ENCODE data around the gene ZNF548. TPM values are rescaled to one million over a fixed set of nuclear protein-coding genes. Genes with fewer than 3 reads are reported as not detected.

Gene ZNF548
- total RNA-seq, 2 experiments from 2014 or later, result 11.9 to 13.3 TPM

DNA sequence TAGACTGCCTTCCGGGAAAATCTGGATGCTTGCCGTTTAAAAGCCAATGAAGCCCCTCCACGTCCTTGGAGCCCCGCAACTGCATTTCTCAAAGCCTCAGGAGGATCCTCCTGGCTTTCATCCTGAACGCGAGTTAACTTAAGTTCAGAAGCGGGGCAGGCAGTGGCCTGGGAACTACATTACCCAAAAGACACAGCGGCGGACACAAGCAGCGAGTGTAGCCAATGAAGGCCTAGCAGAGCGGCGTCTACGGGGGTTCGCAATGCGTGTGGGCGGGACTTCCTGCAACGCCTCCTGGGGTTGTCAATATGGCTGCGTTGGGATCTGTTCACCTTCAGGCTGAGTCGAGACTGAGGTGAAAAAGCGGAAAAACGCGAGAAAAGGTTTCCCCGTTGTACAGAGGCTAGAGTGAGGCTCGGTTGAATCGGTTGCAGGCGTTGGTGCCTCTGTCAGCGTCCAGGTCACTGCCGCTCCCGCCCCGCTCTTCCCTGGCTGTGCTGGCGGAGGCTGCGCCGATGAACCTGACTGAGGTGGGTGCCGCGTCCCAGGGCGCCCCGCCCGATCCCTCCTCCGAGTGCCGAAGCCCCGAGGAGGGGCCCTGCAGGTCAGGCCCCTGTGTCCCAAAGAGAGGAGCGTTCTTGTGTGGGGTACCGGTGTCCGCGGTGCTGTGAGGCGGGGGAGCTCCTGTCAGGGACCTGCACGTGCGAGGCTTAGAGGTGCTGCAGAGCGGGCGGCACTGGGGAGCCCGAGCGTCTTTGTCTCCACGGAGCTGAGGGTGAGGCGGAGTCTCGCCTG lies 21.4 kb downstream of the ZNF548 start, which contains the start of gene ZNF17:
ZNF17 (plus strand) TSS at position 285 of the 795 bp plus-strand sequence. CDS start 2,455 bp downstream, outside the sequence.
- peak; percentile 96 for DNase-seq
- CTCF ChIA-PET, result no interaction called here
- Mint-ChIP-seq H3K27ac (peak within 1 kb of the TSS; percentile 56), H3K4me3 (peak within 1 kb of the TSS; percentile 92), H3K36me3 (ENCODE audit: low read depth) (peaks cover 38% of the 10 kb centered on the region), H3K9me3 (peaks cover 13% of the 10 kb centered on the region), H3K27me3 (ENCODE audit: low read depth) (no peaks in the 10 kb centered on the region), H3K4me1 (ENCODE audit: low read depth) (peaks cover 19% of the 10 kb centered on the region)
- intact Hi-C loops (cut with micrococcal nuclease), result loop anchor here (1.0 to 5.0 kb wide), 10 partner anchors 22 to 866 kb away; partner anchors contain the start of genes TRAPPC2B, ZNF211, ZNF547 and ZNF548

- peaks cover 69% of the 10 kb centered on the region for H3K9me3 Mint-ChIP-seq
- CTCF ChIA-PET, result interaction anchor here (1.1 kb wide), 1 partner anchor 12 kb away, joined by 3 read pairs; no protein-coding TSS in a partner anchor
Observed at GRCh38 chr19:57419439-57419838, 29.8 kb downstream of the ZNF548 start.

GRCh38 chr19:57421037-57421436 lies 31.4 kb downstream of the ZNF548 start:
- Mint-ChIP-seq H3K27me3 (ENCODE audit: low read depth) (no peaks in the 10 kb centered on the region), H3K36me3 (ENCODE audit: low read depth) (peaks cover 66% of the 10 kb centered on the region), H3K27ac (no peak overlapping the region), H3K4me3 (no peak overlapping the region), H3K9me3 (peaks cover 65% of the 10 kb centered on the region), H3K4me1 (ENCODE audit: low read depth) (no peaks in the 10 kb centered on the region)
- no peak for DNase-seq
- intact Hi-C loops (cut with micrococcal nuclease), result no loop called here
- CTCF ChIA-PET, result no interaction called here

More at GRCh38 chr19:57419439-57419838, 29.8 kb downstream of the ZNF548 start:
- no peak overlapping the region for H3K27ac Mint-ChIP-seq
- no peaks in the 10 kb centered on the region for H3K4me1 Mint-ChIP-seq (ENCODE audit: low read depth)
- DNase-seq, result no peak
- intact Hi-C loops (cut with micrococcal nuclease), result no loop called here
- peaks cover 79% of the 10 kb centered on the region for H3K36me3 Mint-ChIP-seq (ENCODE audit: low read depth)
- H3K27me3 Mint-ChIP-seq (ENCODE audit: low read depth), result no peaks in the 10 kb centered on the region
- H3K4me3 Mint-ChIP-seq, result no peak overlapping the region

GRCh38 chr19:57434386-57435061 lies 44.9 kb downstream of the ZNF548 start:
- peaks cover 37% of the 10 kb centered on the region for H3K36me3 Mint-ChIP-seq (ENCODE audit: low read depth)
- peaks cover 26% of the 10 kb centered on the region for H3K4me1 Mint-ChIP-seq (ENCODE audit: low read depth)
- H3K27ac Mint-ChIP-seq, result peak overlapping the region; percentile 70
- H3K27me3 Mint-ChIP-seq (ENCODE audit: low read depth), result no peaks in the 10 kb centered on the region
- DNase-seq, result no peak
- peak overlapping the region; percentile 93 for H3K4me3 Mint-ChIP-seq
- CTCF ChIA-PET, result interaction anchor here (0.6 kb wide), 1 partner anchor 495 kb away, joined by 3 read pairs; no protein-coding TSS in a partner anchor
- intact Hi-C loops (cut with micrococcal nuclease), result loop anchor here (1.0 to 2.0 kb wide), 6 partner anchors 23 to 664 kb away; partner anchors contain the start of genes TRAPPC2B, ZNF17, ZNF419 and ZNF547
- H3K9me3 Mint-ChIP-seq, result peaks cover 12% of the 10 kb centered on the region

- intact Hi-C loops (cut with micrococcal nuclease), result loop anchor here (1.0 to 2.0 kb wide), 6 partner anchors 24 to 663 kb away; partner anchors contain the start of genes TRAPPC2B, ZNF17, ZNF419 and ZNF547
- H3K36me3 Mint-ChIP-seq (ENCODE audit: low read depth), result peaks cover 45% of the 10 kb centered on the region
- CTCF ChIA-PET, result interaction anchor here (0.6 kb wide), 1 partner anchor 494 kb away, joined by 3 read pairs; no protein-coding TSS in a partner anchor
- H3K4me3 Mint-ChIP-seq, result peak within 1 kb of the TSS; percentile 93
- H3K27ac Mint-ChIP-seq, result peak within 1 kb of the TSS; percentile 70
- no peaks in the 10 kb centered on the region for H3K27me3 Mint-ChIP-seq (ENCODE audit: low read depth)
- peaks cover 20% of the 10 kb centered on the region for H3K9me3 Mint-ChIP-seq
- peaks cover 26% of the 10 kb centered on the region for H3K4me1 Mint-ChIP-seq (ENCODE audit: low read depth)
- peak; percentile 98 for DNase-seq
Observed at GRCh38 chr19:57435062-57435978, 45.7 kb downstream of the ZNF548 start, which contains the start of gene ZNF749. ZNF749 (plus strand) TSS chr19:57435325; CDS start chr19:57435579, 254 bp downstream.

DNA sequence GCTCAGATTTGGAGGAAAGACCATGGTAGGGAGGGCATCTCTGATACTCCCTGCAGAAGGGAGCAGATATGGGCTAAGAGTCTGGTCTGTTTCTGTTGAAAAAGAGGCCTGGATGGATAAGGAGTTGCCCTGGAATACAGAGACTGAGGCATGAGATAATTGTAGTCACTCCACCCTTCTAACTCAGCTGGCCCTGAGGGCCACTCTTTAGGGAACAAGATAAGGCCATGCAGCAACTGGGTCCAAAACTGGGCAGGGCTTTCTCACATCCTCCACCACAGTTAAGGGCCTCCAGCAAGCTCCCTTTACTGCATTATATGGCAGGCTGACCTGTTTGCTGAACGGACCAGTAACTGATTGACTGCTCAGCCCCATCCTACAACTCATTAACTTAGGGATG lies 46.8 kb downstream of the ZNF548 start:
- peaks cover 29% of the 10 kb centered on the region for H3K4me1 Mint-ChIP-seq (ENCODE audit: low read depth)
- H3K4me3 Mint-ChIP-seq, result peak overlapping the region; percentile 93
- no peaks in the 10 kb centered on the region for H3K27me3 Mint-ChIP-seq (ENCODE audit: low read depth)
- H3K9me3 Mint-ChIP-seq, result peaks cover 26% of the 10 kb centered on the region
- CTCF ChIA-PET, result no interaction called here
- H3K27ac Mint-ChIP-seq, result no peak overlapping the region
- peaks cover 52% of the 10 kb centered on the region for H3K36me3 Mint-ChIP-seq (ENCODE audit: low read depth)
- DNase-seq, result no peak
- intact Hi-C loops (cut with micrococcal nuclease), result no loop called here

DNA sequence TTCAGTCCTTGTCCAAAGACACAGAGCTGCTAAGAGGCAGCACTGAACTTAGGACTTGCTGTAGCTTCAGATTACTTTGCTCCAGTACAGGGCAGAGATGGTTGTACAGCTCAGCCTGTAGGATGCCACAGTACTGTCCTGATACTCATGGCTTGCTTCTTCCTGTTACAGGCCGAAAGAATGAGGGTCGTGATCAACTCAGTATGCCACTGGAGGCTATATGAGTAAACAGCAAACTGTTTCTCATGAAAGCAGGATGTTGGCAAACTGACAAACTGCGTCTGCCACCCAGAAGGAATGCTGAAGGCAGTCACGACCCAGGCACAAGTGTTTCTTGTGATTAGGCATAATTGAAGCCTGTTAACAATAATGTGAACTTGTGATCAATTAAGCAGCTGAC lies 48.3 kb downstream of the ZNF548 start:
- peaks cover 67% of the 10 kb centered on the region for H3K36me3 Mint-ChIP-seq (ENCODE audit: low read depth)
- intact Hi-C loops (cut with micrococcal nuclease), result no loop called here
- peaks cover 29% of the 10 kb centered on the region for H3K4me1 Mint-ChIP-seq (ENCODE audit: low read depth)
- no peak overlapping the region for H3K27ac Mint-ChIP-seq
- no peak overlapping the region for H3K4me3 Mint-ChIP-seq
- H3K9me3 Mint-ChIP-seq, result peaks cover 41% of the 10 kb centered on the region
- no peak for DNase-seq
- CTCF ChIA-PET, result no interaction called here
- no peaks in the 10 kb centered on the region for H3K27me3 Mint-ChIP-seq (ENCODE audit: low read depth)

- no peak overlapping the region for H3K27ac Mint-ChIP-seq
- H3K9me3 Mint-ChIP-seq, result peaks cover 51% of the 10 kb centered on the region
- H3K4me1 Mint-ChIP-seq (ENCODE audit: low read depth), result peaks cover 29% of the 10 kb centered on the region
- no peaks in the 10 kb centered on the region for H3K27me3 Mint-ChIP-seq (ENCODE audit: low read depth)
- intact Hi-C loops (cut with micrococcal nuclease), result no loop called here
- H3K36me3 Mint-ChIP-seq (ENCODE audit: low read depth), result peaks cover 77% of the 10 kb centered on the region
- H3K4me3 Mint-ChIP-seq, result no peak overlapping the region
- CTCF ChIA-PET, result no interaction called here
- DNase-seq, result no peak
Observed at GRCh38 chr19:57438925-57439324, 49.3 kb downstream of the ZNF548 start.

GRCh38 chr19:57441979-57442752 lies 52.5 kb downstream of the ZNF548 start:
- H3K4me1 Mint-ChIP-seq (ENCODE audit: low read depth), result peaks cover 7% of the 10 kb centered on the region
- H3K27ac Mint-ChIP-seq, result no peak overlapping the region
- peaks cover 71% of the 10 kb centered on the region for H3K9me3 Mint-ChIP-seq
- H3K27me3 Mint-ChIP-seq (ENCODE audit: low read depth), result no peaks in the 10 kb centered on the region
- CTCF ChIA-PET, result no interaction called here
- DNase-seq, result no peak
- no peak overlapping the region for H3K4me3 Mint-ChIP-seq
- H3K36me3 Mint-ChIP-seq (ENCODE audit: low read depth), result peaks cover 89% of the 10 kb centered on the region
- intact Hi-C loops (cut with micrococcal nuclease), result no loop called here

GRCh38 chr19:57443121-57443696 lies 53.6 kb downstream of the ZNF548 start:
- intact Hi-C loops (cut with micrococcal nuclease), result no loop called here
- H3K9me3 Mint-ChIP-seq, result peaks cover 74% of the 10 kb centered on the region
- no peak overlapping the region for H3K27ac Mint-ChIP-seq
- H3K27me3 Mint-ChIP-seq (ENCODE audit: low read depth), result no peaks in the 10 kb centered on the region
- peaks cover 82% of the 10 kb centered on the region for H3K36me3 Mint-ChIP-seq (ENCODE audit: low read depth)
- CTCF ChIA-PET, result no interaction called here
- H3K4me1 Mint-ChIP-seq (ENCODE audit: low read depth), result peaks cover 7% of the 10 kb centered on the region
- H3K4me3 Mint-ChIP-seq, result no peak overlapping the region
- no peak for DNase-seq

- no peak for DNase-seq
- Mint-ChIP-seq H3K9me3 (peaks cover 55% of the 10 kb centered on the region), H3K36me3 (ENCODE audit: low read depth) (peaks cover 63% of the 10 kb centered on the region), H3K27ac (no peak overlapping the region), H3K4me1 (ENCODE audit: low read depth) (no peaks in the 10 kb centered on the region), H3K27me3 (ENCODE audit: low read depth) (no peaks in the 10 kb centered on the region), H3K4me3 (no peak overlapping the region)
- CTCF ChIA-PET, result no interaction called here
- intact Hi-C loops (cut with micrococcal nuclease), result no loop called here
Observed at GRCh38 chr19:57452307-57452706, 62.7 kb downstream of the ZNF548 start.

Measured in activated naive CD4-positive, alpha-beta T cell treated with anti-CD3 and anti-CD28 coated beads for 36 hours (primary cell).